ENCODE results near the gene ATXN2.

ATXN2 gene

DNA sequence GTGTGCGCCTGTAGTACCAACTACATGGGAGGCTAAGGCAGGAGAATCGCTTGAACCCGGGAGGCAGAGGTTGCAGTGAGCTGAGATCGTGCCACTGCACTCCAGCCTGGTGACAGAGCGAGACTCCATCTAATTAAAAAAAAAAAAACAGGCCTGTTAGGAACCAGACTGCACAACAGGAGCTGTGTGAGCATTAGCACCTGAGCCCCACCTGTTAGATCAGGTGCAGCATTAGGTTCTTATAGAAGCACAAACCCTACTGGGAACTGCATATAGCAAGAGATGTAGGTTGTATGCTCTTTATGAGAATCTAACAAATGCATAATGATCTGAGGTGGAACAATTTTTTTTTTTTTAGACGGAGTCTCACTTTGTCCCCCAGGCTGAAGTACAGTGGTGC lies 8.6 kb downstream of the ATXN2 start:
- H3K9ac ChIP-seq (ENCODE audit: low read length), result no peak overlapping the region
- H3F3A ChIP-seq (ENCODE audit: insufficient read depth, low read length), result no peaks in the 10 kb centered on the region
- H3K9me3 ChIP-seq (ENCODE audit: low read length), result no peaks in the 10 kb centered on the region
- no peaks in the 10 kb centered on the region for H3K27me3 ChIP-seq (ENCODE audit: insufficient read depth, low read length)
- no peaks in the 10 kb centered on the region for H3K9me2 ChIP-seq (ENCODE audit: low read depth, low read length)
- no peaks in the 10 kb centered on the region for H4K20me1 ChIP-seq (ENCODE audit: insufficient read depth, low read length)
- H3K36me3 ChIP-seq (ENCODE audit: insufficient read depth, low read length), result no peaks in the 10 kb centered on the region
- TF ChIP-seq, protein P1, sequence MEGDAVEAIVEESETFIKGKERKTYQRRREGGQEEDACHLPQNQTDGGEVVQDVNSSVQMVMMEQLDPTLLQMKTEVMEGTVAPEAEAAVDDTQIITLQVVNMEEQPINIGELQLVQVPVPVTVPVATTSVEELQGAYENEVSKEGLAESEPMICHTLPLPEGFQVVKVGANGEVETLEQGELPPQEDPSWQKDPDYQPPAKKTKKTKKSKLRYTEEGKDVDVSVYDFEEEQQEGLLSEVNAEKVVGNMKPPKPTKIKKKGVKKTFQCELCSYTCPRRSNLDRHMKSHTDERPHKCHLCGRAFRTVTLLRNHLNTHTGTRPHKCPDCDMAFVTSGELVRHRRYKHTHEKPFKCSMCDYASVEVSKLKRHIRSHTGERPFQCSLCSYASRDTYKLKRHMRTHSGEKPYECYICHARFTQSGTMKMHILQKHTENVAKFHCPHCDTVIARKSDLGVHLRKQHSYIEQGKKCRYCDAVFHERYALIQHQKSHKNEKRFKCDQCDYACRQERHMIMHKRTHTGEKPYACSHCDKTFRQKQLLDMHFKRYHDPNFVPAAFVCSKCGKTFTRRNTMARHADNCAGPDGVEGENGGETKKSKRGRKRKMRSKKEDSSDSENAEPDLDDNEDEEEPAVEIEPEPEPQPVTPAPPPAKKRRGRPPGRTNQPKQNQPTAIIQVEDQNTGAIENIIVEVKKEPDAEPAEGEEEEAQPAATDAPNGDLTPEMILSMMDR (IDR thresholded peaks at IDR 0.05; ENCODE audit: low read length), result no peak
- no peak for TF ChIP-seq EZH2 (IDR thresholded peaks at IDR 0.05; ENCODE audit: borderline replicate concordance, low read length)
- H3K4me2 ChIP-seq (ENCODE audit: low read length), result no peak overlapping the region
- peaks cover 71% of the 10 kb centered on the region for H3K79me2 ChIP-seq (ENCODE audit: insufficient read depth, low read length)
- peaks cover 18% of the 10 kb centered on the region for H3K4me1 ChIP-seq (ENCODE audit: insufficient read depth, low read length, severe bottlenecking)
- H2AFZ ChIP-seq (ENCODE audit: low read length), result no peak overlapping the region
- H3K27ac ChIP-seq (ENCODE audit: low read depth, low read length, poor library complexity, severe bottlenecking), result no peak overlapping the region
- H3K4me3 ChIP-seq (ENCODE audit: low read depth, low read length, poor library complexity, severe bottlenecking), result no peak overlapping the region

DNA sequence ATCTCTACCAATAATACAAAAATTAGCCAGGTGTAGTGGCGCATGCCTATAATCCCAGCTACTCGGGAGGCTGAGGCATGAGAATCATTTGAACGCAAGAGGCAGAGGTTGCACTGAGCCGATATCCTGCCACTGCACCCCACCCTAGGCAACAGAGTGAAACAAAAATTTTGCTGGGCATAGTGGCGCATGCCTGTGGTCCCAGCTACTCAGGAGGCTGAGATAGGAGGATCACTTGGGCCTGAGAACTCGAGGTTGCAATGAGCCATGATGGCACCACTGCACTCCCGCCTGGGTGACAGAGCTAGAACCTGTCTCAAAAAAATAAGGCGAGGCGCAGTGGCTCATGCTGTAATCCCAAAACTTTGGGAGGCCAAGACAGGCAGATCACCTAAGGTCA lies 9.5 kb downstream of the ATXN2 start:
- Histone ChIP-seq H2AFZ (ENCODE audit: low read length) (no peak overlapping the region), H3K4me3 (ENCODE audit: low read depth, low read length, poor library complexity, severe bottlenecking) (no peak overlapping the region), H3K27me3 (ENCODE audit: insufficient read depth, low read length) (no peaks in the 10 kb centered on the region), H4K20me1 (ENCODE audit: insufficient read depth, low read length) (no peaks in the 10 kb centered on the region), H3K9me2 (ENCODE audit: low read depth, low read length) (no peaks in the 10 kb centered on the region), H3K79me2 (ENCODE audit: insufficient read depth, low read length) (peaks cover 66% of the 10 kb centered on the region), H3K9me3 (ENCODE audit: low read length) (no peaks in the 10 kb centered on the region), H3K36me3 (ENCODE audit: insufficient read depth, low read length) (no peaks in the 10 kb centered on the region), H3K9ac (ENCODE audit: low read length) (no peak overlapping the region), H3K4me2 (ENCODE audit: low read length) (no peak overlapping the region), H3K27ac (ENCODE audit: low read depth, low read length, poor library complexity, severe bottlenecking) (no peak overlapping the region), H3F3A (ENCODE audit: insufficient read depth, low read length) (no peaks in the 10 kb centered on the region), H3K4me1 (ENCODE audit: insufficient read depth, low read length, severe bottlenecking) (peaks cover 8% of the 10 kb centered on the region)
- TF ChIP-seq, protein P1 (IDR thresholded peaks at IDR 0.05; ENCODE audit: low read length), result no peak
- no peak for TF ChIP-seq EZH2 (IDR thresholded peaks at IDR 0.05; ENCODE audit: borderline replicate concordance, low read length)

DNA sequence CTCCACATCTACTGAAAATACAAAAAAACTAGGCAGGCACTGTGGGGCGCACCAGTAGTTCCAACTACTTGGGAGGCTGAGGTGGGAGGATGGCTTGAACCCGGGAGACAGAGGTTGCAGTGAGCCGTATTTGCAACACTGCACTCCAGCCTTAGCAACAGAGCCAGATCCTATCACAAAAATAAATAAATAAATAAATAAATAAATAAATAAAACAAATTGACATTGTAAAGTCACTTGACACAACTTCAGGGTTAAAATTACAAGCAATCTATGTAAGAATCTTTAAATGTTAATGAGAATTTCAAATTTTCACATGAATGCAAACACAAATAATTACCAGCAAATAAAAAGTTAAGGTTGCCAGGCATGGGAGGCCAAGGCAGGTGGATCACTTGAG lies 11.1 kb downstream of the ATXN2 start:
- Histone ChIP-seq H3K27ac (ENCODE audit: low read depth, low read length, poor library complexity, severe bottlenecking) (no peak overlapping the region), H3K9me2 (ENCODE audit: low read depth, low read length) (no peaks in the 10 kb centered on the region)

More for the DNA sequence above, 11.1 kb downstream of the ATXN2 start:
- no peak overlapping the region for H3K4me3 ChIP-seq (ENCODE audit: low read depth, low read length, poor library complexity, severe bottlenecking)
- H3K9me3 ChIP-seq (ENCODE audit: low read length), result no peaks in the 10 kb centered on the region
- peaks cover 4% of the 10 kb centered on the region for H3K4me1 ChIP-seq (ENCODE audit: insufficient read depth, low read length, severe bottlenecking)
- H3K27me3 ChIP-seq (ENCODE audit: insufficient read depth, low read length), result no peaks in the 10 kb centered on the region
- no peak overlapping the region for H3K4me2 ChIP-seq (ENCODE audit: low read length)
- no peaks in the 10 kb centered on the region for H4K20me1 ChIP-seq (ENCODE audit: insufficient read depth, low read length)
- peaks cover 57% of the 10 kb centered on the region for H3K79me2 ChIP-seq (ENCODE audit: insufficient read depth, low read length)
- no peak overlapping the region for H3K9ac ChIP-seq (ENCODE audit: low read length)
- H3K36me3 ChIP-seq (ENCODE audit: insufficient read depth, low read length), result no peaks in the 10 kb centered on the region
- no peak overlapping the region for H2AFZ ChIP-seq (ENCODE audit: low read length)
- no peaks in the 10 kb centered on the region for H3F3A ChIP-seq (ENCODE audit: insufficient read depth, low read length)
- TF ChIP-seq EZH2 (IDR thresholded peaks at IDR 0.05; ENCODE audit: borderline replicate concordance, low read length), result no peak
- TF ChIP-seq, protein P1 (IDR thresholded peaks at IDR 0.05; ENCODE audit: low read length), result no peak
